22Rv1 (cell line): ENCODE results near the gene ANK3.

ENCODE experiments used
- H3K27ac ChIP-seq: fragments of 450-650 bp; 2 replicates; pipeline ENCODE4 v1.5.1; 2017
- CTCF ChIP-seq: fragments of 450-650 bp; IDR thresholded peaks from 2 replicates; pipeline ENCODE4 v1.5.1; 2017; ENCODE audit warnings: mild to moderate bottlenecking
- ZFX ChIP-seq: fragments of 450-650 bp; IDR thresholded peaks from 2 replicates; pipeline ENCODE4 v1.6.1; 2017; ENCODE audit warnings: antibody characterized with exemption, borderline replicate concordance

ANK3 gene

GRCh38 chr10:60281792-60282353 is 107.8 kb downstream of the ANK3 start:
- TF ChIP-seq ZFX (no peak), CTCF (no peak)
- no peak overlapping the region for H3K27ac ChIP-seq

GRCh38 chr10:60281331-60281730 is 108.3 kb downstream of the ANK3 start:
- H3K27ac ChIP-seq = no peak overlapping the region

GRCh38 chr10:60280475-60280874 is 109.2 kb downstream of the ANK3 start:
- no peak overlapping the region for H3K27ac ChIP-seq
- no peak for TF ChIP-seq CTCF
- no peak for TF ChIP-seq ZFX

More at GRCh38 chr10:60281331-60281730, 108.3 kb downstream of the ANK3 start:
- no peak for TF ChIP-seq ZFX
- TF ChIP-seq CTCF = no peak

- no peak overlapping the region for H3K27ac ChIP-seq
Observed at GRCh38 chr10:60277656-60278055, 112.0 kb downstream of the ANK3 start.

GRCh38 chr10:60276232-60276631 is 113.4 kb downstream of the ANK3 start:
- no peak overlapping the region for H3K27ac ChIP-seq
- no peak for TF ChIP-seq ZFX
- no peak for TF ChIP-seq CTCF

More at GRCh38 chr10:60277656-60278055, 112.0 kb downstream of the ANK3 start:
- no peak for TF ChIP-seq CTCF
- no peak for TF ChIP-seq ZFX

GRCh38 chr10:60271319-60272040 is 118.2 kb downstream of the ANK3 start:
- no peak for TF ChIP-seq CTCF
- no peak for TF ChIP-seq ZFX
- no peak overlapping the region for H3K27ac ChIP-seq

- no peak overlapping the region for H3K27ac ChIP-seq
- TF ChIP-seq CTCF (no peak), ZFX (no peak)
Observed at GRCh38 chr10:60270426-60270825, 119.2 kb downstream of the ANK3 start.
